ENCODE results near the gene CUX1. TPM values are rescaled to one million over a fixed set of nuclear protein-coding genes. Genes with fewer than 3 reads are reported as not detected.

Gene CUX1
- total RNA-seq, 1 experiment from 2014 or later: 116 TPM

- TF ChIP-seq CTCF (IDR thresholded peaks at IDR 0.05; ENCODE audit: insufficient read depth in 1 of 2, low read depth in 1 of 2, low read length in 1 of 2, severe bottlenecking in 1 of 2, unreplicated experiment in 1 of 2): no peak
These were observed 484.6 kb downstream of the CUX1 start for GRCh38 chr7:102302025-102302424.

GRCh38 chr7:102303669-102304422 is 486.4 kb downstream of the CUX1 start:
- Histone ChIP-seq H3K4me1 (0 out of 2 replicates have a peak, but pooled peaks cover 3% of the 10 kb centered on the region), H3K36me3 (ENCODE audit: control insufficient read depth, insufficient read depth, low read length) (no peaks in the 10 kb centered on the region), H3K4me3 (ENCODE audit: low read depth, low read length) (no peak overlapping the region), H3K9me3 (no peaks in the 10 kb centered on the region), H3K27me3 (replicated peaks; ENCODE audit: control insufficient read depth, insufficient read depth, low read length) (no peaks in the 10 kb centered on the region)
- no peak for TF ChIP-seq CTCF (IDR thresholded peaks at IDR 0.05; ENCODE audit: insufficient read depth in 1 of 2, low read depth in 1 of 2, low read length in 1 of 2, severe bottlenecking in 1 of 2, unreplicated experiment in 1 of 2)
- H3K4me1 Mint-ChIP-seq (ENCODE audit: low read depth, unreplicated experiment): no peaks in the 10 kb centered on the region
- no peaks in the 10 kb centered on the region for H3K27me3 Mint-ChIP-seq (ENCODE audit: insufficient read depth, unreplicated experiment)
- no peak overlapping the region for H3K27ac Mint-ChIP-seq (ENCODE audit: unreplicated experiment)
- no peak for DNase-seq
- CTCF ChIA-PET: no interaction called here
- H3K4me3 Mint-ChIP-seq (ENCODE audit: unreplicated experiment): no peak overlapping the region
- H3K9me3 Mint-ChIP-seq (ENCODE audit: unreplicated experiment): no peaks in the 10 kb centered on the region
- intact Hi-C loops (cut with micrococcal nuclease; ENCODE audit: unreplicated experiment): no loop called here
- no peaks in the 10 kb centered on the region for H3K36me3 Mint-ChIP-seq (ENCODE audit: insufficient read depth, unreplicated experiment)
- no TSS peak for BruUV-seq (replicated peaks)
- POLR2A ChIA-PET: no interaction called here

More at GRCh38 chr7:102302025-102302424, 484.6 kb downstream of the CUX1 start:
- Histone ChIP-seq H3K9me3 (no peaks in the 10 kb centered on the region), H3K36me3 (ENCODE audit: control insufficient read depth, insufficient read depth, low read length) (no peaks in the 10 kb centered on the region), H3K4me3 (ENCODE audit: low read depth, low read length) (no peak overlapping the region), H3K4me1 (0 out of 2 replicates have a peak, but pooled peaks cover 1% of the 10 kb centered on the region), H3K27me3 (replicated peaks; ENCODE audit: control insufficient read depth, insufficient read depth, low read length) (no peaks in the 10 kb centered on the region)
- Mint-ChIP-seq H3K4me3 (ENCODE audit: unreplicated experiment) (no peak overlapping the region), H3K4me1 (ENCODE audit: low read depth, unreplicated experiment) (no peaks in the 10 kb centered on the region), H3K36me3 (ENCODE audit: insufficient read depth, unreplicated experiment) (no peaks in the 10 kb centered on the region), H3K9me3 (ENCODE audit: unreplicated experiment) (no peaks in the 10 kb centered on the region), H3K27ac (ENCODE audit: unreplicated experiment) (no peak overlapping the region), H3K27me3 (ENCODE audit: insufficient read depth, unreplicated experiment) (no peaks in the 10 kb centered on the region)
- DNase-seq: no peak
- intact Hi-C loops (cut with micrococcal nuclease; ENCODE audit: unreplicated experiment): no loop called here
- BruUV-seq (replicated peaks): no TSS peak
- ChIA-PET CTCF (no interaction called here), POLR2A (no interaction called here)

- TF ChIP-seq CTCF (IDR thresholded peaks at IDR 0.05; ENCODE audit: insufficient read depth in 1 of 2, low read depth in 1 of 2, low read length in 1 of 2, severe bottlenecking in 1 of 2, unreplicated experiment in 1 of 2): no peak
- Histone ChIP-seq H3K9me3 (no peaks in the 10 kb centered on the region), H3K4me1 (0 out of 2 replicates have a peak, but pooled peaks cover 3% of the 10 kb centered on the region), H3K36me3 (ENCODE audit: control insufficient read depth, insufficient read depth, low read length) (no peaks in the 10 kb centered on the region), H3K4me3 (ENCODE audit: low read depth, low read length) (no peak overlapping the region), H3K27me3 (replicated peaks; ENCODE audit: control insufficient read depth, insufficient read depth, low read length) (no peaks in the 10 kb centered on the region)
- Mint-ChIP-seq H3K36me3 (ENCODE audit: insufficient read depth, unreplicated experiment) (no peaks in the 10 kb centered on the region), H3K4me3 (ENCODE audit: unreplicated experiment) (no peak overlapping the region), H3K9me3 (ENCODE audit: unreplicated experiment) (no peaks in the 10 kb centered on the region), H3K4me1 (ENCODE audit: low read depth, unreplicated experiment) (no peaks in the 10 kb centered on the region), H3K27ac (ENCODE audit: unreplicated experiment) (no peak overlapping the region), H3K27me3 (ENCODE audit: insufficient read depth, unreplicated experiment) (no peaks in the 10 kb centered on the region)
- ChIA-PET POLR2A (no interaction called here), CTCF (no interaction called here)
- no peak for DNase-seq
- no TSS peak for BruUV-seq (replicated peaks)
- intact Hi-C loops (cut with micrococcal nuclease; ENCODE audit: unreplicated experiment): no loop called here
These were observed 487.2 kb downstream of the CUX1 start for GRCh38 chr7:102304668-102305067.

Measured in Caco-2 (cell line).